B cell (primary cell): ENCODE results near the gene NACC1. TPM values are rescaled to one million over a fixed set of nuclear protein-coding genes. Genes with fewer than 3 reads are reported as not detected.

ENCODE experiments used
- ATAC-seq: fragments of 200-7000 bp; cut with Tn5 transposase; one replicate; pipeline ENCODE4 v1.10.0; 2021; ENCODE audit warnings: low read depth, mild to moderate bottlenecking, moderate number of reproducible peaks, moderate library complexity
- CTCF ChIA-PET: fragments of 350-600 bp; sonication (Branson Sonifier 250); formaldehyde crosslinking; loops from one replicate; lab custom pipeline; 2021; ENCODE audit warnings: antibody characterized with exemption, inconsistent platforms; lab: Charles Lee
- POLR2A ChIA-PET: fragments of 350-600 bp; sonication (Branson Sonifier 250); formaldehyde crosslinking; loops from one replicate; lab custom pipeline; 2021; ENCODE audit warnings: antibody characterized with exemption; lab: Charles Lee
- DNase-seq: peaks from one replicate; pipeline ENCODE4 v3.0.0; 2013
- H2AFZ ChIP-seq: 2 replicates; pipeline ENCODE4 v1.6.1; 2012; ENCODE audit warnings: mild to moderate bottlenecking, low read depth, low read length; ENCODE audit not compliant: insufficient read depth, poor library complexity, severe bottlenecking
- H3K27ac ChIP-seq, 2 donors: 1 replicate in 1 of 2; 2 replicates in 1 of 2; pipeline ENCODE4 v1.5.1; 2012 to 2013; ENCODE audit warnings: low read length in 2 of 2, mild to moderate bottlenecking in 2 of 2, moderate library complexity in 1 of 2
- H3K27me3 ChIP-seq, 4 experiments: fragments of 200-600 bp in 1 of 4; sonication (generic) in 1 of 4; replicated peaks in 1 of 4; 1 replicate in 2 of 4; 2 replicates in 2 of 4; pipeline versions ENCODE4 v1.6.1 to v1.7.0; 2013 to 2016; ENCODE audit warnings: low read length in 3 of 4, mild to moderate bottlenecking in 2 of 4, mixed read lengths in 1 of 4, moderate library complexity in 1 of 4; ENCODE audit not compliant: insufficient read depth in 4 of 4, control insufficient read depth in 3 of 4; ENCODE audit errors: control extremely low read depth in 1 of 4
- H3K36me3 ChIP-seq, 2 experiments: replicated peaks in 1 of 2; 1 replicate in 1 of 2; 2 replicates in 1 of 2; pipeline versions ENCODE4 v1.6.1 to v1.7.1; 2013; ENCODE audit warnings: low read length in 1 of 2; ENCODE audit not compliant: insufficient read depth in 2 of 2, control insufficient read depth in 1 of 2; ENCODE audit errors: control extremely low read depth in 1 of 2, extremely low read depth in 1 of 2
- H3K4me1 ChIP-seq, 2 donors: fragments of 200-600 bp in 1 of 2; sonication (generic) in 1 of 2; 1 replicate in 1 of 2; 2 replicates in 1 of 2; pipeline versions ENCODE4 v1.5.1 to v1.6.1; 2013 to 2017; ENCODE audit warnings: low read length in 2 of 2; ENCODE audit not compliant: control insufficient read depth in 2 of 2, insufficient read depth in 2 of 2
- H3K4me2 ChIP-seq: replicated peaks from 2 replicates; pipeline ENCODE3; 2012; ENCODE audit warnings: mild to moderate bottlenecking, low read depth, low read length; ENCODE audit not compliant: poor library complexity, severe bottlenecking
- H3K4me3 ChIP-seq, 5 experiments: fragments of 200-600 bp in 1 of 5; sonication (generic) in 1 of 5; 1 replicate in 3 of 5; 2 replicates in 2 of 5; pipeline versions ENCODE4 v1.5.1 to v1.7.0; 2011 to 2016; ENCODE audit warnings: low read length in 4 of 5, mild to moderate bottlenecking in 4 of 5, low read depth in 2 of 5, control low read depth in 1 of 5, moderate library complexity in 1 of 5; ENCODE audit not compliant: insufficient read depth in 1 of 5; ENCODE audit errors: control extremely low read depth in 1 of 5, extremely low read depth in 1 of 5
- H3K79me2 ChIP-seq: fragments of 200-600 bp; sonication (generic); one replicate; pipeline ENCODE4 v1.6.0; 2016; ENCODE audit warnings: low read length; ENCODE audit not compliant: control insufficient read depth, insufficient read depth
- H3K9ac ChIP-seq: fragments of 200-600 bp; sonication (generic); 2 replicates; pipeline ENCODE4 v1.6.1; 2017; ENCODE audit warnings: mild to moderate bottlenecking, low read length, moderate library complexity
- H3K9me3 ChIP-seq, 3 donors: one replicate each; pipeline versions ENCODE4 v1.6.1 to v1.7.1; 2013; ENCODE audit warnings: low read length in 2 of 3; ENCODE audit not compliant: control insufficient read depth in 2 of 3, insufficient read depth in 1 of 3; ENCODE audit errors: control extremely low read depth in 1 of 3
- H4K20me1 ChIP-seq: 2 replicates; pipeline ENCODE4 v1.6.0; 2012; ENCODE audit warnings: mild to moderate bottlenecking, low read length; ENCODE audit not compliant: insufficient read depth, control insufficient read depth, poor library complexity, severe bottlenecking
- H3K27ac Mint-ChIP-seq: one replicate; pipeline ENCODE4 v1.8.0; 2021; ENCODE audit warnings: mixed read lengths
- H3K27me3 Mint-ChIP-seq: one replicate; pipeline ENCODE4 v1.8.0; 2021; ENCODE audit warnings: mixed read lengths
- H3K4me1 Mint-ChIP-seq: one replicate; pipeline ENCODE4 v1.8.0; 2021; ENCODE audit warnings: mixed read lengths
- H3K4me3 Mint-ChIP-seq: one replicate; pipeline ENCODE4 v1.8.0; 2021; ENCODE audit warnings: mixed read lengths
- H3K9me3 Mint-ChIP-seq: one replicate; pipeline ENCODE4 v1.8.0; 2022; ENCODE audit warnings: mixed read lengths; ENCODE audit not compliant: insufficient read depth
- EZH2 ChIP-seq: IDR thresholded peaks from 2 replicates; pipeline ENCODE4 v1.6.1; 2012; ENCODE audit warnings: borderline replicate concordance, low read depth, mild to moderate bottlenecking, moderate library complexity, low read length; ENCODE audit not compliant: insufficient read depth, poor library complexity, severe bottlenecking
- WGBS: methylation state at CpG from one replicate; pipeline ENCODE4 v1.1.5; 2013; ENCODE audit warnings: missing lambda C conversion rate; ENCODE audit not compliant: insufficient coverage; 5-methylcytosine and 5-hydroxymethylcytosine counted together
- intact Hi-C: fragments of 100-400 bp; cut with micrococcal nuclease; formaldehyde crosslinking; loops from one replicate; pipeline ENCODE4 v1.10.0; 2022
- polyA plus RNA-seq: library from polyadenylated mRNA; depleted of rRNA; stranded (reverse); fragments of >200 nt; gene quantifications from 2 replicates; pipeline ENCODE4 v1.2.3, GENCODE V29; 2012
- total RNA-seq, 2 donors: library from RNA; stranded (reverse); fragments of 120-200 nt in 1 of 2; gene quantifications; 1 replicate in 1 of 2; 2 replicates in 1 of 2; pipeline versions ENCODE4 v1.2.3 to v1.2.4, GENCODE V29; 2013 to 2022
- TF ChIP-seq, protein P1 (sequence below): fragments of 200-600 bp; IDR thresholded peaks from one replicate; pipeline ENCODE4 v1.8.0; 2022; ENCODE audit warnings: antibody characterized with exemption, mild to moderate bottlenecking

Gene NACC1
- total and polyA plus RNA-seq, 2 donors (not counting 1 experiment from before 2014, with no cell fraction given): 25.9 to 27.5 TPM

DNA sequence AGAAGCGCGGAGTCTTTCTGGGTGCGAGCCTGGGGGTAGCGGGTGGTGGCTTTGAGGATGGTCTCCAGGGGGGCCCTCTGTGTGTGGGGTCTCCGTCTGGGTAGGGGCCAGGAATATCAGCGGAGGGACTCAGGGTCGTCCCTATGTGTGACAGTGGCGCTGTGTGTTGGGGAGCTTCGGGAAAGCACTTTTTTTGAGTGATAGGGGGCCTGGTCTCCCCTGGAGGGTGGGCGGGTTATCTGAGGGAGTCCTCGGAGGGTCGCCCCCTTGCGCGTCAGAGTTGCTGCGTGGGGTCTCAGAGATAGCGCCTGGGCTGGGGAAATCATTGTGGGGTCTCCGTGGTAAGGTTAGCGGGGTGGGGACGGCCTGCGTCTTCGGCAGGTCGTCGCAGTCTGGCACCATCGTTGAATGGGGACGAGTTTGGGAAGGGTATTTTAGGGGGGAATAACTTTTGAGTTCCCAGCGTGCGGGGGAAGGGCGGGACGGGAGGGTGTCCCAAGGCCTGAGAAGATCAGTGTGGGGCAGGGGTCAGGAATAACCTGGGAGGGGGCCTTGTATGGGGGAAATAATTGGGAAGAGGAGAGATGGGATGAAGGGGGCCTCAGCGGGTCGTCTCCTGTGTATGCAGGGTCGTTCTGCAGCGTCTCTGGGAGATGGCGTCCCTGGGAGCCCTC, 33.0 kb downstream of the NACC1 start:
- H3K9me3 ChIP-seq: no peaks in the 10 kb centered on the region
- POLR2A ChIA-PET: interaction anchor here (0.5 to 2.8 kb wide), 10 partner anchors 16 to 1468 kb away, joined by 3 to 28 read pairs (median 8); partner anchors contain the start of gene NACC1
- peaks cover 0 to 9% of the 10 kb centered on the region in 2 experiments for H3K36me3 ChIP-seq
- DNase-seq (no peak), ATAC-seq (peak; percentile 0)
- H3K27me3 ChIP-seq: no peaks in the 10 kb centered on the region
- Mint-ChIP-seq H3K4me3 (peak overlapping the region; percentile 92), H3K4me1 (peaks cover 37% of the 10 kb centered on the region), H3K9me3 (no peaks in the 10 kb centered on the region), H3K27me3 (no peaks in the 10 kb centered on the region), H3K27ac (peak overlapping the region; percentile 94)
- peak overlapping the region; percentile 82 to 100 (median 98) for H3K4me3 ChIP-seq
- peak overlapping the region; percentile 97 for H2AFZ ChIP-seq
- CTCF ChIA-PET: interaction anchor here (0.5 to 2.5 kb wide), 10 partner anchors 17 to 169 kb away, joined by 3 to 32 read pairs (median 4); no protein-coding TSS in a partner anchor
- peak overlapping the region; percentile 87 to 96 for H3K27ac ChIP-seq
- peaks cover 10 to 38% of the 10 kb centered on the region in 2 donors for H3K4me1 ChIP-seq
- H3K4me2 ChIP-seq: peak overlapping the region; percentile 95
- H4K20me1 ChIP-seq: peaks cover 26% of the 10 kb centered on the region
- peaks cover 63% of the 10 kb centered on the region for H3K79me2 ChIP-seq
- peak overlapping the region; percentile 97 for H3K9ac ChIP-seq
- whole genome bisulfite sequencing: under 1% methylated on average over 34 of the region's 34 CpGs
- intact Hi-C loops: loop anchor here (1.0 to 5.0 kb wide), 6 partner anchors 16 to 986 kb away; partner anchors contain the start of genes ASF1B and NACC1
- TF ChIP-seq EZH2: no peak
- TF ChIP-seq, protein P1, sequence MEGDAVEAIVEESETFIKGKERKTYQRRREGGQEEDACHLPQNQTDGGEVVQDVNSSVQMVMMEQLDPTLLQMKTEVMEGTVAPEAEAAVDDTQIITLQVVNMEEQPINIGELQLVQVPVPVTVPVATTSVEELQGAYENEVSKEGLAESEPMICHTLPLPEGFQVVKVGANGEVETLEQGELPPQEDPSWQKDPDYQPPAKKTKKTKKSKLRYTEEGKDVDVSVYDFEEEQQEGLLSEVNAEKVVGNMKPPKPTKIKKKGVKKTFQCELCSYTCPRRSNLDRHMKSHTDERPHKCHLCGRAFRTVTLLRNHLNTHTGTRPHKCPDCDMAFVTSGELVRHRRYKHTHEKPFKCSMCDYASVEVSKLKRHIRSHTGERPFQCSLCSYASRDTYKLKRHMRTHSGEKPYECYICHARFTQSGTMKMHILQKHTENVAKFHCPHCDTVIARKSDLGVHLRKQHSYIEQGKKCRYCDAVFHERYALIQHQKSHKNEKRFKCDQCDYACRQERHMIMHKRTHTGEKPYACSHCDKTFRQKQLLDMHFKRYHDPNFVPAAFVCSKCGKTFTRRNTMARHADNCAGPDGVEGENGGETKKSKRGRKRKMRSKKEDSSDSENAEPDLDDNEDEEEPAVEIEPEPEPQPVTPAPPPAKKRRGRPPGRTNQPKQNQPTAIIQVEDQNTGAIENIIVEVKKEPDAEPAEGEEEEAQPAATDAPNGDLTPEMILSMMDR: no peak
